NT2/D1 (cell line): ENCODE results near the gene ASPSCR1.

Source experiments
- DNase-seq: peaks from one replicate; pipeline ENCODE4 v3.0.0-alpha.2; 2011; ENCODE audit warnings: low read depth, low spot score
- H3K27me3 ChIP-seq: 2 replicates; pipeline ENCODE4 v1.6.0; 2011; ENCODE audit warnings: mild to moderate bottlenecking; ENCODE audit not compliant: insufficient read length, insufficient read depth
- H3K36me3 ChIP-seq: 2 replicates; pipeline ENCODE4 v1.6.1; 2011; ENCODE audit warnings: mild to moderate bottlenecking, low read length, mixed read lengths; ENCODE audit not compliant: insufficient read depth, insufficient read length
- H3K4me1 ChIP-seq: 2 replicates; pipeline ENCODE4 v1.5.1; 2011; ENCODE audit not compliant: insufficient read depth, insufficient read length
- H3K4me3 ChIP-seq: 2 replicates; pipeline ENCODE4 v1.5.1; 2011; ENCODE audit warnings: low read depth; ENCODE audit not compliant: insufficient read length
- H3K9ac ChIP-seq: 2 replicates; pipeline ENCODE4 v1.6.0; 2011; ENCODE audit warnings: low read depth; ENCODE audit not compliant: insufficient read length
- H3K9me3 ChIP-seq: 2 replicates; pipeline ENCODE4 v1.5.1; 2011; ENCODE audit warnings: mild to moderate bottlenecking, low read length; ENCODE audit not compliant: insufficient read depth
- SUZ12 ChIP-seq: IDR thresholded peaks from 2 replicates; pipeline ENCODE4 v1.6.1; 2011; ENCODE audit not compliant: insufficient read length, insufficient read depth; ENCODE audit errors: extremely low read depth
- YY1 ChIP-seq: IDR thresholded peaks from 2 replicates; pipeline ENCODE4 v1.6.1; 2011; ENCODE audit not compliant: insufficient read length, insufficient read depth
- ZNF274 ChIP-seq: IDR thresholded peaks from 2 replicates; pipeline ENCODE4 v1.6.1; 2011; ENCODE audit warnings: mild to moderate bottlenecking, low read depth, low read length

Gene ASPSCR1

DNA sequence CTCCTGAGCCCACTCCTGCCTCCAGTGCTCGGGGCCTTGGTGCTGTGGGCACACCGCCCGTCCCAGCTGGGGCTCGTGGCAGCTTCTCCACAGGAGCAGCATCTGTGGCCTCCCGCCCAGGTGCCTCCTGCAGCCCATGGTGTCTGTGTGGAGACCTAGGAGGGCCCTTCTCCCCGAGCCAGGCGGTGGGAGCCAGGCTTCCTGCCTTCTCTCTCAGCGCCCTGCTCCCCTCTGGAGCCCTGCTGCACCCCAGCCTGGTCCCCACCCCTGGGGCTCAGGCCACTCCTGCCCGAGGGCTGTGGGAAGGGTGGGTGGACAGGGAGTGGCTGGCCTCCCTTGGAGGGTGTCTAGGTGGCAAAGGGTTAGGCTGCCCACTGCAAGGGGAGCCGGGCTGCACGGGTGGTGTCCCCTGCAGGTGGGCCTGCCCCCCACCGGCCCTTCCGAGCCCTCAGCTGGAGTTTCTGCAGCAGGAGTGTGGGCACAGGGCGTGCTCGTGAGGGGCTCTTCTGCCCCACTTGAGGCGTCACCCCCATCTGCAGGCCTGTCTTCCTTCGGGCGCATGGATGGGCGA, 34.3 kb downstream of the ASPSCR1 start:
- Histone ChIP-seq H3K9ac (peak overlapping the region; percentile 79), H3K36me3 (peaks cover 42% of the 10 kb centered on the region), H3K9me3 (no peaks in the 10 kb centered on the region), H3K4me1 (peaks cover 46% of the 10 kb centered on the region), H3K27me3 (no peaks in the 10 kb centered on the region), H3K4me3 (no peak overlapping the region)
- no peak for TF ChIP-seq YY1
- no peak for TF ChIP-seq ZNF274
- TF ChIP-seq SUZ12, result no peak
- no peak for DNase-seq

DNA sequence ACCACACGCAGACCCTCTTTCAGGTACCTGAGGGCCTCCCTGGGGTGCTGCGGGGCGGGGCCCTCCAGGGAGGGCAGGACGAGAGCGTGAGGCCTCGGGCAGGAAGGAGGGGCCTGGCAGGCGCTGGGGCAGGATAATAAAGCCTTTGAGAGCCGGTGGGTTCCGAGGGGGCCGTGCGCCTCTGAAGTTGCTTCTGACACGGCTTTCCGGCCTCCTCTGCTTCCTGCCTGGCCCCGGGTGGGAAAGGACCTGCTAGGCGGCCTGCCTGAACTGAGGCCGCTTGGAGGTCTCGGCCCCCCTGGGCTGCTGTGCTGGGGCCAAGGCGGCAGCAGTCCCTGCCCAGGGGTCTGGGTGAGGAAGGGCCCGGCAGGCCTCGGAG, 34.8 kb downstream of the ASPSCR1 start:
- DNase-seq, result no peak
- Histone ChIP-seq H3K27me3 (no peaks in the 10 kb centered on the region), H3K36me3 (peaks cover 46% of the 10 kb centered on the region), H3K9me3 (no peaks in the 10 kb centered on the region), H3K9ac (peak overlapping the region; percentile 79), H3K4me3 (no peak overlapping the region), H3K4me1 (peaks cover 45% of the 10 kb centered on the region)
- TF ChIP-seq ZNF274, result no peak
- TF ChIP-seq YY1, result no peak
- no peak for TF ChIP-seq SUZ12

DNA sequence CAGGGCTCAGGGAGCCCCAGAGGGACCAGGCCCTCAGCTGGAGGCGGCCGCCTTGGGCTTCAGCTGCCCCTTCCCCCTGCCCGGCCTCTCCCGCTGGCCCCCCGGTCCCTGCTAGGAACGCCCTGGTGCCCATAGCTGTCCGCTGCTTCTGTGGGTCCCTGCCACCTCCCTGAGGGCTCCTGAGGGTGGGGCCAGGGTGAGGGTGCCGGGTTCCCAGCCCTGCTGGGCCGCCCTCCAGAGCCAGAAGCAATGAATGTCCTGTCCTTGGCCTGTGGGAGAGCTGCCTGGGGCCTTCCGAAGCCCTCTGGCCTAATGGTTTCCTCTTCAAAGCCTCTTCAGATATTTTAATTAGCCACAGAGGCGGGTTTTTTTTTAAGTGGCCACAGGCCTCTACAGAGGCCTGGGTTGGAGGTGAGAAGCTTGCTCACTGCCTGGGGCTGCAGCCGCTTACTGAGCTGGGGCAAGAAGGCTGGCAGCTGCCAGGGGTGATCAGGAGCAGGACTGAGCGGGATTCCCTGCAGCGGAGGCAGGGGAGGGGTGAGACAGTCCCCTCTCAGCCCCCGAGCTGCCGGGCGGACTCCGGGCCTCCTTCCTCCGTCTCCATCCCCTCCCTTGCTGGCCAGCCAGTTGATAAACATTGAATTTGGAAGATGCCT, 35.3 kb downstream of the ASPSCR1 start:
- H3K27me3 ChIP-seq, result no peaks in the 10 kb centered on the region
- TF ChIP-seq YY1, result no peak
- TF ChIP-seq ZNF274, result no peak
- TF ChIP-seq SUZ12, result no peak
- peak overlapping the region; percentile 79 for H3K9ac ChIP-seq
- no peak for DNase-seq
- H3K9me3 ChIP-seq, result no peaks in the 10 kb centered on the region
- peaks cover 47% of the 10 kb centered on the region for H3K36me3 ChIP-seq
- no peak overlapping the region for H3K4me3 ChIP-seq
- H3K4me1 ChIP-seq, result peaks cover 40% of the 10 kb centered on the region

DNA sequence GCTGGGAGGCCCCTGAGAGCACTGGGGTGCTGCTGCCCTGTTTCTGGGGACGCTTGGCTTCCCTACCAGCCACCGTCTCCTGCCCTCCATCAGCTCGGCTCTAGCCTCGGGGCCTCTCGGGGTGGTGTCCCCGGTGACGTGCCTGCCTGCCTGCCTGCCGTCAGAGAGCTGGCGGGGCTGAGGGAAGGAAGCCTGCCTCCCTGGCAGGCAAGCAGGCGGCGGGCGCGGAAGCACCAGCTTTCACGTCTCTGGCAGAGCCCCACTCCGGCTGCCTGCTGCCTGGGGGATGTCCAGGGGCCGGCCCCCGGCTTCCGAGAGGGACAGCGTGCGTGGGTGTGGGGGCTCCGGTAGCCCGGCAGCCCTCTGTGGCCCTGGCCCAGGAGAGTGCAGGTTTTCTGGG, 35.9 kb downstream of the ASPSCR1 start:
- Histone ChIP-seq H3K9ac (peak overlapping the region; percentile 74), H3K4me1 (peaks cover 36% of the 10 kb centered on the region), H3K9me3 (no peaks in the 10 kb centered on the region), H3K4me3 (no peak overlapping the region), H3K36me3 (peaks cover 52% of the 10 kb centered on the region), H3K27me3 (no peaks in the 10 kb centered on the region)
- TF ChIP-seq ZNF274 (no peak), YY1 (no peak), SUZ12 (no peak)
- DNase-seq, result no peak

DNA sequence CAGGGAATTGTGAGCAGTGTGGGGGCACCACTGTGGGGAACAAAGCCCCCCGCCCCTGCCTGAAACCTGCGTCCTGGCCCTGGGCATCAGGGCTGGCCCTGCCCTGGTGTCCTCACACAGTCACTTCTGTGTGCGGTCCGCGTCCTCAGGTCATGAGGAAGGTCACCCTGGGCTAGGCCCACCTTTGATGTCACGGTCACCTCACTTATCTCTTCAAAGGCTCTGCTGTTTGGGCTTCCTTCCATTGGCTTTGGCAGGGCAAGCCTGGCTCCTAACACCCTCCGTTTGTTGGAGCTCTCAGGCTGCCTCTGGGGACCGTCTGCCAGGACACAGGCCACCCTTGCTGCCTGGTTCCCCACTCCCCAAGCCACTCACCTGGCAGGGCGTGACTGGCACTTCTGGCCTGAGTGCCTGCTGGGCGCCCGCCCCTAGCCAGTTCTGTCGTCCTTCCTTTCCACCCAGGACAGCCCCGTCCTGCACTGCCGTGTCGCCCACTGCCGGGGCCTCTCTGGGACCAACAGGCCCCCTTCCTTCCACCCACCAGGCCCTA, 36.4 kb downstream of the ASPSCR1 start:
- Histone ChIP-seq H3K9ac (peak overlapping the region; percentile 74), H3K4me1 (peaks cover 33% of the 10 kb centered on the region)
- TF ChIP-seq ZNF274 (no peak), YY1 (no peak), SUZ12 (no peak)

DNA sequence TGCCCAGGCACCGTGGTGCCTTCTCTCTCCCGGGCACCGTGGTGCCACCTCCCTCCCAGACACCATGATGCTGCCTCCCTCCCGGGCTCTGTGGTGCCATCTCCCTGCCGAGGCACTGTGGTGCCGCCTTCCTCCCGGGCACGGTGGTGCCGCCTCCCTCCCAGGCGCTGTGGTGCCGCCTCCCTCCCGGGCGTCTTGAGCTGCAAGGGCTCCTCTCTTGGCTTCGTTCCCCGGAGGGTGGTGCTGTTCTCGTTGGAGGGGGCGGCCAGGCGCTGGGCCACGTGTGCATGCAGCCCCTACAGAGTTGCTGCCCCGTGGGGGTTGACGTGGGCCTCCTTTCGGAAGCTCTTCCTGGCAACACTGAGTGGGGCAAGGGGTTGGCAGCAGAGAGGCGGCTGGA, 37.0 kb downstream of the ASPSCR1 start:
- TF ChIP-seq YY1 (no peak), ZNF274 (no peak), SUZ12 (no peak)
- DNase-seq, result no peak
- Histone ChIP-seq H3K27me3 (no peaks in the 10 kb centered on the region), H3K9ac (peak overlapping the region; percentile 38), H3K36me3 (peaks cover 57% of the 10 kb centered on the region), H3K9me3 (no peaks in the 10 kb centered on the region), H3K4me3 (no peak overlapping the region), H3K4me1 (peaks cover 33% of the 10 kb centered on the region)

More for the DNA sequence above, 36.4 kb downstream of the ASPSCR1 start:
- no peak overlapping the region for H3K4me3 ChIP-seq
- no peak for DNase-seq
- H3K27me3 ChIP-seq, result no peaks in the 10 kb centered on the region
- H3K9me3 ChIP-seq, result no peaks in the 10 kb centered on the region
- peaks cover 57% of the 10 kb centered on the region for H3K36me3 ChIP-seq

DNA sequence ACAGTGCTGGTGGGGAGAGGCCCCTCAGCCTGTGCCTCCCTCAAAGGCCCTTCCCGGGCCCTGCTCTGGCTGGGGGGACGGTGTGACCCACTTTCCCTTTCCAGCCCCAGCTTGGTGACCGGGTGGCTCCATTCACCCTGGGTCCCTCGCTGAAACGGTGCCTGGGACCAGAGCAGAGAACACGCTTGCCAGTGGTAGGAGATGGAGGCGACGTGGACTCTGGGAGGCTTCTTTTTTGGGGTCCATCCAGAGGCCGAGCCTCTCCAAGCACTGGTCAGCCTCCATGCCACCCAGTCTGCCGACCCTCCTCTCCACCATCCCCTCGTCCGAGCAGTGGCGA, 37.5 kb downstream of the ASPSCR1 start:
- Histone ChIP-seq H3K4me3 (no peak overlapping the region), H3K36me3 (peaks cover 57% of the 10 kb centered on the region), H3K9me3 (no peaks in the 10 kb centered on the region), H3K27me3 (no peaks in the 10 kb centered on the region), H3K4me1 (peaks cover 33% of the 10 kb centered on the region), H3K9ac (peak overlapping the region; percentile 33)
- TF ChIP-seq SUZ12 (no peak), ZNF274 (no peak), YY1 (no peak)
- DNase-seq, result no peak
